ENCODE results near the gene SLC2A11. TPM values are rescaled to one million over a fixed set of nuclear protein-coding genes. Genes with fewer than 3 reads are reported as not detected.

Gene SLC2A11
- total RNA-seq, 1 donor from 2014 or later, result 18.2 TPM

DNA sequence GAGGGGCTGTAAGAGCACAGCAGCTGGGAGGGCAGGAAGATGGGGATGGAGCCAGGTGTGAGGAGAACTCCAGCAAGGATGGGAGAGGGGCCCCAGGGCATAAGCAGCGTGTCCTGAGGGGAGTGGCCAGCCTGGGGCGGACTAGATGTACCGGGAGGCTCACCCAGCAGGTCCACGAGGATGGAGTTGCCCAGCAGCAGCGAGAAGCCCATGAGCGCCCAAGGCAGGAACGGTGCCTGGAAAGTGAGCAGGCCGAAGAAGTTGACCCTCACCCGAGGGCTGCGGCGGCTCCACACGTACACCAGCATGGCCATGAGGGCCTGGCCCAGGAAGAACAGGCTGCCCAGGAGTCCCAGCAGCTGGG lies 20.2 kb upstream of the SLC2A11 start:
- H3K36me3 Mint-ChIP-seq (ENCODE audit: low read depth), result peaks cover 3% of the 10 kb centered on the region
- no peak for DNase-seq (ENCODE audit: low read depth, low spot score)
- peaks cover 34% of the 10 kb centered on the region for H3K4me1 Mint-ChIP-seq
- peaks cover 20% of the 10 kb centered on the region for H3K27me3 Mint-ChIP-seq (ENCODE audit: low read depth)
- TF ChIP-seq, protein P1, sequence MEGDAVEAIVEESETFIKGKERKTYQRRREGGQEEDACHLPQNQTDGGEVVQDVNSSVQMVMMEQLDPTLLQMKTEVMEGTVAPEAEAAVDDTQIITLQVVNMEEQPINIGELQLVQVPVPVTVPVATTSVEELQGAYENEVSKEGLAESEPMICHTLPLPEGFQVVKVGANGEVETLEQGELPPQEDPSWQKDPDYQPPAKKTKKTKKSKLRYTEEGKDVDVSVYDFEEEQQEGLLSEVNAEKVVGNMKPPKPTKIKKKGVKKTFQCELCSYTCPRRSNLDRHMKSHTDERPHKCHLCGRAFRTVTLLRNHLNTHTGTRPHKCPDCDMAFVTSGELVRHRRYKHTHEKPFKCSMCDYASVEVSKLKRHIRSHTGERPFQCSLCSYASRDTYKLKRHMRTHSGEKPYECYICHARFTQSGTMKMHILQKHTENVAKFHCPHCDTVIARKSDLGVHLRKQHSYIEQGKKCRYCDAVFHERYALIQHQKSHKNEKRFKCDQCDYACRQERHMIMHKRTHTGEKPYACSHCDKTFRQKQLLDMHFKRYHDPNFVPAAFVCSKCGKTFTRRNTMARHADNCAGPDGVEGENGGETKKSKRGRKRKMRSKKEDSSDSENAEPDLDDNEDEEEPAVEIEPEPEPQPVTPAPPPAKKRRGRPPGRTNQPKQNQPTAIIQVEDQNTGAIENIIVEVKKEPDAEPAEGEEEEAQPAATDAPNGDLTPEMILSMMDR (conservative IDR thresholded peaks at IDR 0.05), result no peak
- no peak overlapping the region for H3K27ac Mint-ChIP-seq (ENCODE audit: unreplicated experiment)
- peak overlapping the region; percentile 89 for H3K4me3 Mint-ChIP-seq
- H3K9me3 Mint-ChIP-seq, result no peaks in the 10 kb centered on the region

DNA sequence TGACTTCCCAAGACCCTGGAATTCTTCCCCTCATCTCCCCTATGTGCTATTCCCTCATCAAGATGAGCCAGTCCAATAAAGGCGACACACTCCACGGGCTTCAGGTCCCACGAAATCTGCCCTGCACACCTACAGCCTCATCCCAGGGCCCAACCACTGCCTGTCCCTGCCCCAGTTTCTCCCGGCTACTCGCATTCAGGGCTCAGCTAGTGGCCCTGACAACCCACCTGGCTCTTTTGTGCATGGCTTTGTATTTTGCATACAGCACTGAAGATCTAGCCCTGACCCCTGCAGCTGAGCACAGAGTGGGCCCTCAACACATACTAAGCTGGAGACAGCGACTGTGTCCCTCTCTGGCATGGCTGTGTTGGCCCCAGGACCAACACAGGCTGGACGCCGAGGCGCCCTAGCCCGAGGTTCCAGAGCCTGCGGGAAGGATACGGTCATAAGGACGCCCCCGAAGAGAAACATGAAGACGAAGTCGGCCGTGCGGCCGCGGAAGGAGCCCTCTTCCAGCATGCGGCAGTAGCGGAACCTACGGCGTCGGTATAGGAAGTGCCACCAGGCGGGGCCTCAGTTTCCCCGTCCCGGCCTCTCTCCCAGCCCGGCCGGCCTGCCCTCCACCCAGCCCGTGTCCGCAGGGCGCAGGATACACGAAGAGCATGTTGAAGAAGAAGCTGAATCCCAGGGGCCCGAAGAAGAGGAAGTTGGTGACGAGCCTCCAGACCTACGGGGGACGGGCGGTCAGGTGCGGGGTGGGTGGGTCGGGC lies 19.6 kb upstream of the SLC2A11 start:
- DNase-seq (ENCODE audit: low read depth, low spot score), result peak; percentile 18
- Mint-ChIP-seq H3K27me3 (ENCODE audit: low read depth) (peaks cover 20% of the 10 kb centered on the region), H3K36me3 (ENCODE audit: low read depth) (peaks cover 3% of the 10 kb centered on the region), H3K27ac (ENCODE audit: unreplicated experiment) (peak overlapping the region; percentile 76), H3K9me3 (no peaks in the 10 kb centered on the region), H3K4me1 (peaks cover 34% of the 10 kb centered on the region), H3K4me3 (peak overlapping the region; percentile 89)
- TF ChIP-seq, protein P1 (conservative IDR thresholded peaks at IDR 0.05), result no peak

DNA sequence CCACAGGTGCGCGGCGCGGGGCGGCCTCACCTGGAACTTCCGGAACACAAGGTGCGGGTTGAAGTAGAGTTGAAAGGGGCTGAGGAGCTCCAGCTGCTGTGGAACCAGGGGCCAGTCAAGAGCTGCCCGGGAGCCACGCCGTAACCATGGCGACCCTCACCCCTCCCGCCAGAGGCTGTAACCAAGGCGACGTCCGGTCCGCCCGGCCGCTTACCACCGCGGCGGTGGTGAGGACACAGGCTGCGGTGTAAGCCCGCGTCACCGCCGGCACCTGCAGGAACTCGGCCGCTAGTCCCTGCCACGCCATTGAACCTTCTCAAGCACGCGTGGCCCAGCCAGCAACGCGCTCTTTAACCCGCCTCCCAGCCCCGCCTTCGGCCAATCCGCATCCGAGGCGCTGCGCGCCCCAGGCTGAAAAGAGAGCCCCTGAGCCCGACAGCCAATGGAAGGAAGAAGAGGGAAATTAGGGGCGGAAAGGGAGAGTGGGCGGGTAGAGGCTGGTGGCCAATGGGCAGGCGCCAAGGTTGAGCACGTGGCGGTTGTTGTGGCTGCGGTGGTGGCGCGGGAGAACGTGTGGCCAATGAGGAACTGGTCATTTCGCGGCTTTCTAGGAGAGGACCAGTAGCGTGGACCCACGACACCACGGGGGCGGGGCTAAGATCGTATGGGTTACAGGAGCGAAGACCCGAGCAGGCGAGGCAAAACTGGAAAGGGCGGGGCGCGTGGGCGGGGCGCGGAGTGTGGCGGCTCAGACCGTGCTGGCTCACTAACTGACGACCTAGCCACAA lies 18.8 kb upstream of the SLC2A11 start, which contains the start of gene DERL3:
Gene DERL3 (minus strand): TSS at position 326 of the 788 bp plus-strand sequence. CDS start 19 bp downstream, at position 307.
- Mint-ChIP-seq H3K27ac (ENCODE audit: unreplicated experiment) (peak within 1 kb of the TSS; percentile 76), H3K27me3 (ENCODE audit: low read depth) (peaks cover 20% of the 10 kb centered on the region), H3K9me3 (no peaks in the 10 kb centered on the region), H3K4me3 (peak within 1 kb of the TSS; percentile 89), H3K4me1 (peaks cover 34% of the 10 kb centered on the region), H3K36me3 (ENCODE audit: low read depth) (peaks cover 3% of the 10 kb centered on the region)
- DNase-seq (ENCODE audit: low read depth, low spot score), result peak; percentile 97
- TF ChIP-seq, protein P1 (conservative IDR thresholded peaks at IDR 0.05), result no peak

DNA sequence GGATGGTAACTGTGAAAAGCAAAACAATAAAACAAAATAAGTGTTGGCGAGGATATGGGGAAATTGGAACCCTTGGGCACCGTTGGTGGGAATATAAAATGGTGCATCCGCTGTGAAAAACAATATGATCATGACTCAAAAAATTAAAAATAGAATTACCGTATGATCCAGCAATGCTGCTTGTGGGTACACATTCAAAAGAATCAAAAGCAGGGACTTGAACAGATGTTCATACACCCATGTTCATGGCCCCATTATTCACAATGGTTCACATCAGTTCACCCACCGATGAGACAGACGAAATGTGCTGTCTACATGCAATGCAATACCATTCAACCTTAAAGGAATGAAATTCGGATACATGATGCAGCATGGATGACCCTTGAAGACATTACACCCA lies 17.6 kb upstream of the SLC2A11 start:
- peaks cover 3% of the 10 kb centered on the region for H3K36me3 Mint-ChIP-seq (ENCODE audit: low read depth)

DNA sequence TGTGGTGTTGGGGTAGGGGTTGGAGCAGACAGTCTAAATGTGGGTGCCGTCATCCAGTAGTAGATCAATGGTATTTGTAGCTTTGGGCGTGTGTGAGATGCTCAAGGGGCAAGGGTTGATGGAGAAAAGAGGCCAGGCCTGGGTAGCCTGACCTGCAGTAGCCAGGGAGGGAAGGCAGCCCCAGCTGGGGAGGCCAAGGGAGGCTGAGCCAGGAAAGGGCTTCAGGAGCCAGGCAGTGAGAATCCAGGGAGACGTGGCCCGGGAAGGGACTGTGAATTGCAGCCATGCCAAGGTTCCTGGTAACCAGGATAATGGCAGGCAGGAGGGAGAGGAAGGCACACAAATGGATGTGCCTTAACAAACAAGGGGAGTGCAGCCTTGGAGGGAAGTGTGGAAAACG lies 16.4 kb upstream of the SLC2A11 start:
- H3K4me1 Mint-ChIP-seq, result peaks cover 43% of the 10 kb centered on the region
- peak overlapping the region; percentile 29 for H3K4me3 Mint-ChIP-seq
- peaks cover 20% of the 10 kb centered on the region for H3K27me3 Mint-ChIP-seq (ENCODE audit: low read depth)
- TF ChIP-seq, protein P1 (conservative IDR thresholded peaks at IDR 0.05), result no peak
- no peak for DNase-seq (ENCODE audit: low read depth, low spot score)
- H3K9me3 Mint-ChIP-seq, result no peaks in the 10 kb centered on the region
- H3K36me3 Mint-ChIP-seq (ENCODE audit: low read depth), result peaks cover 3% of the 10 kb centered on the region
- H3K27ac Mint-ChIP-seq (ENCODE audit: unreplicated experiment), result peak overlapping the region; percentile 68

More for the DNA sequence above, 17.6 kb upstream of the SLC2A11 start:
- peaks cover 20% of the 10 kb centered on the region for H3K27me3 Mint-ChIP-seq (ENCODE audit: low read depth)
- peaks cover 34% of the 10 kb centered on the region for H3K4me1 Mint-ChIP-seq
- H3K4me3 Mint-ChIP-seq, result peak overlapping the region; percentile 33
- DNase-seq (ENCODE audit: low read depth, low spot score), result no peak
- TF ChIP-seq, protein P1 (conservative IDR thresholded peaks at IDR 0.05), result no peak
- no peak overlapping the region for H3K27ac Mint-ChIP-seq (ENCODE audit: unreplicated experiment)
- H3K9me3 Mint-ChIP-seq, result no peaks in the 10 kb centered on the region
